ENCODE data around the gene NAV2.

GRCh38 chr11:20042811-20043341, 330.2 kb downstream of the NAV2 start:
- TF ChIP-seq CTCF (IDR thresholded peaks at IDR 0.05): no peak
- TF ChIP-seq POLR2A (IDR thresholded peaks at IDR 0.05): no peak

Data from testis (tissue), 2 donors.